Gastroesophageal sphincter (tissue), 4 donors: ENCODE results near the gene ZNF746. TPM values are rescaled to one million over a fixed set of nuclear protein-coding genes. Genes with fewer than 3 reads are reported as not detected.
A peak's percentile ranks its signal among the peaks of the same experiment; 100 is the strongest.

ENCODE experiments used
- ATAC-seq: fragments of 150-250 bp; one replicate; pipeline ENCODE4 v1.9.1; 2016; ENCODE audit warnings: mild to moderate bottlenecking, moderate library complexity
- H3K27ac ChIP-seq, 4 donors: fragments of 200-600 bp; sonication (generic) in 3 of 4; 1 replicate in 3 of 4; 2 replicates in 1 of 4; pipeline ENCODE4 v1.5.1; 2016 to 2019
- H3K27me3 ChIP-seq: fragments of 200-600 bp; sonication (generic); one replicate; pipeline ENCODE4 v1.5.1; 2019
- H3K36me3 ChIP-seq, 2 donors: fragments of 200-600 bp; sonication (generic); one replicate each; pipeline ENCODE4 v1.5.1; 2019; ENCODE audit warnings: control low read depth in 1 of 2
- H3K4me1 ChIP-seq, 3 donors: fragments of 200-600 bp; sonication (generic); 1 replicate in 2 of 3; 2 replicates in 1 of 3; pipeline ENCODE4 v1.5.1; 2016 to 2019; ENCODE audit warnings: control low read depth in 2 of 3
- H3K4me3 ChIP-seq, 2 donors: fragments of 200-600 bp; sonication (generic); one replicate each; pipeline ENCODE4 v1.5.1; 2019; ENCODE audit warnings: mild to moderate bottlenecking in 1 of 2, moderate library complexity in 1 of 2
- H3K9me3 ChIP-seq, 3 donors: fragments of 200-600 bp; sonication (generic); one replicate each; pipeline ENCODE4 v1.5.1; 2017 to 2019; ENCODE audit warnings: control low read depth in 2 of 3
- CTCF ChIP-seq, 4 experiments: fragments of 200-600 bp in 2 of 4; fragments of 450-650 bp in 2 of 4; sonication (generic) in 1 of 4; IDR thresholded peaks; one replicate each; pipeline ENCODE4 v1.5.1; 2017 to 2019; ENCODE audit warnings: antibody characterized with exemption in 4 of 4, mild to moderate bottlenecking in 2 of 4, moderate library complexity in 2 of 4
- EP300 ChIP-seq: sonication (generic); formaldehyde crosslinking; IDR thresholded peaks from one replicate; pipeline ENCODE4 v1.6.1; 2017; ENCODE audit warnings: antibody characterized with exemption, mild to moderate bottlenecking
- POLR2A ChIP-seq, 2 donors: fragments of 450-650 bp; IDR thresholded peaks; one replicate each; pipeline ENCODE4 v1.6.1; 2017; ENCODE audit warnings: antibody characterized with exemption in 2 of 2, mild to moderate bottlenecking in 2 of 2, moderate library complexity in 1 of 2
- POLR2AphosphoS5 ChIP-seq: sonication (generic); formaldehyde crosslinking; IDR thresholded peaks from one replicate; pipeline ENCODE4 v1.6.1; 2017; ENCODE audit warnings: antibody characterized with exemption
- WGBS, 2 donors: methylation state at CpG; one replicate each; pipeline ENCODE4 v1.1.5; 2018; ENCODE audit warnings: low coverage in 1 of 2; 5-methylcytosine and 5-hydroxymethylcytosine counted together
- total RNA-seq, 4 donors: library from RNA; depleted of rRNA; stranded (reverse); fragments of >200 nt; gene quantifications; one replicate each; pipeline ENCODE4 v1.1.0, GENCODE V29; 2016

ZNF746 gene
- total RNA-seq, 4 donors from 2014 or later: 17.2 to 26.4 (median 22.6) TPM

- Histone ChIP-seq H3K4me1 (peaks cover 0 to 20% (median 11%) of the 10 kb centered on the region in 3 donors), H3K27ac (no peak overlapping the region), H3K4me3 (no peak overlapping the region), H3K36me3 (no peaks in the 10 kb centered on the region), H3K9me3 (no peaks in the 10 kb centered on the region), H3K27me3 (no peaks in the 10 kb centered on the region)
- 77% methylated on average over 1 of the region's 1 CpG; no CpG with 5 or more reads in 1 of the 2 donors for WGBS, 2 donors
- no peak for TF ChIP-seq CTCF (IDR thresholded peaks at IDR 0.05)
- TF ChIP-seq POLR2AphosphoS5: no peak
- no peak for TF ChIP-seq EP300
- TF ChIP-seq POLR2A (IDR thresholded peaks at IDR 0.05): no peak
- ATAC-seq: no peak
These were observed 34.0 kb downstream of the ZNF746 start for GRCh38 chr7:149463500-149464161.

- H3K4me1 ChIP-seq: peaks cover 0 to 35% (median 14%) of the 10 kb centered on the region in 3 donors
- no peak overlapping the region for H3K27ac ChIP-seq
- no peaks in the 10 kb centered on the region for H3K36me3 ChIP-seq
- H3K27me3 ChIP-seq: no peaks in the 10 kb centered on the region
- WGBS, 2 donors: 84 to 91% methylated on average over 7 of the region's 9 CpGs
- no peaks in the 10 kb centered on the region for H3K9me3 ChIP-seq
- H3K4me3 ChIP-seq: no peak overlapping the region
- no peak for ATAC-seq
- no peak for TF ChIP-seq EP300
- no peak for TF ChIP-seq CTCF (IDR thresholded peaks at IDR 0.05)
- TF ChIP-seq POLR2AphosphoS5: no peak
- no peak for TF ChIP-seq POLR2A (IDR thresholded peaks at IDR 0.05)
These were observed 35.5 kb downstream of the ZNF746 start for GRCh38 chr7:149462101-149462520.

GRCh38 chr7:149460493-149461277 is 36.9 kb downstream of the ZNF746 start, which contains the start of gene ZNF777:
TSS of gene ZNF777 (minus strand) at chr7:149461062. CDS start at chr7:149456022, 5,040 bp downstream.
- Histone ChIP-seq H3K27ac (peak within 1 kb of the TSS; percentile 10 to 90 (median 88)), H3K36me3 (peaks cover 0 to 13% of the 10 kb centered on the region in 2 donors), H3K9me3 (no peaks in the 10 kb centered on the region), H3K4me1 (peaks cover 0 to 35% (median 14%) of the 10 kb centered on the region in 3 donors), H3K27me3 (no peaks in the 10 kb centered on the region), H3K4me3 (peak within 1 kb of the TSS; percentile 46 to 74)
- peak; percentile 94 for ATAC-seq
- WGBS, 2 donors: 0 to 2% methylated on average over 1 to 6 of the region's 64 CpGs
- TF ChIP-seq CTCF (IDR thresholded peaks at IDR 0.05) (peak in 3 of 4 experiments; percentile 51 to 65 (median 61)), EP300 (no peak), POLR2AphosphoS5 (peak; percentile 8), POLR2A (IDR thresholded peaks at IDR 0.05) (peak; percentile 41 to 51)

- H3K4me3 ChIP-seq: peak overlapping the region; percentile 41 to 74
- H3K27me3 ChIP-seq: no peaks in the 10 kb centered on the region
- WGBS, 2 donors: no CpG with 5 or more reads among the region's 145 CpGs
- H3K9me3 ChIP-seq: no peaks in the 10 kb centered on the region
- peak overlapping the region in 3 of 4 donors; percentile 85 to 90 (median 90) for H3K27ac ChIP-seq
- peaks cover 0 to 35% (median 14%) of the 10 kb centered on the region in 3 donors for H3K4me1 ChIP-seq
- peak; percentile 40 for ATAC-seq
- TF ChIP-seq EP300: no peak
- H3K36me3 ChIP-seq: peaks cover 0 to 22% of the 10 kb centered on the region in 2 donors
These were observed 37.8 kb downstream of the ZNF746 start for GRCh38 chr7:149459540-149460452.

GRCh38 chr7:149459201-149459539 is 38.4 kb downstream of the ZNF746 start:
- peak overlapping the region in 1 of 4 donors; percentile 73 for H3K27ac ChIP-seq
- H3K9me3 ChIP-seq: no peaks in the 10 kb centered on the region
- H3K4me1 ChIP-seq: peaks cover 0 to 35% (median 14%) of the 10 kb centered on the region in 3 donors
- H3K4me3 ChIP-seq: peak overlapping the region; percentile 41 to 74
- peaks cover 0 to 28% of the 10 kb centered on the region in 2 donors for H3K36me3 ChIP-seq
- no peak for ATAC-seq
- WGBS, 2 donors: no CpG with 5 or more reads among the region's 17 CpGs
- TF ChIP-seq CTCF (IDR thresholded peaks at IDR 0.05) (no peak), POLR2A (IDR thresholded peaks at IDR 0.05) (no peak), POLR2AphosphoS5 (no peak), EP300 (no peak)
- H3K27me3 ChIP-seq: no peaks in the 10 kb centered on the region
